H9 (cell line): Measurements from ENCODE around the gene MRPS27. TPM values are rescaled to one million over a fixed set of nuclear protein-coding genes. Genes with fewer than 3 reads are reported as not detected.

Source experiments
- DNase-seq: peaks from one replicate; pipeline ENCODE4 v3.0.0-alpha.2; 2017
- H2AFZ ChIP-seq: one replicate; pipeline ENCODE4 v1.6.1; 2013; ENCODE audit warnings: mild to moderate bottlenecking, low read length, control low read depth, moderate library complexity
- H2AK5ac ChIP-seq: 2 replicates; pipeline ENCODE4 v1.6.1; 2013; ENCODE audit warnings: low read length, control low read depth, mixed read lengths; ENCODE audit not compliant: insufficient read length
- H2BK120ac ChIP-seq: one replicate; pipeline ENCODE4 v1.6.1; 2013; ENCODE audit warnings: low read depth, mild to moderate bottlenecking, low read length, control low read depth, inconsistent platforms; ENCODE audit not compliant: poor library complexity, severe bottlenecking
- H2BK12ac ChIP-seq: 2 replicates; pipeline ENCODE4 v1.6.1; 2013; ENCODE audit warnings: low read length, control low read depth, mixed read lengths, low read depth; ENCODE audit not compliant: insufficient read length
- H2BK15ac ChIP-seq: 2 replicates; pipeline ENCODE4 v1.6.1; 2013; ENCODE audit warnings: low read depth, low read length, control low read depth
- H2BK20ac ChIP-seq: one replicate; pipeline ENCODE4 v1.6.1; 2013; ENCODE audit warnings: low read depth, mild to moderate bottlenecking, low read length, control low read depth, inconsistent platforms; ENCODE audit not compliant: poor library complexity, severe bottlenecking
- H2BK5ac ChIP-seq: 2 replicates; pipeline ENCODE4 v1.6.1; 2013; ENCODE audit warnings: low read length, control low read depth, mixed read lengths; ENCODE audit not compliant: insufficient read length
- H3K14ac ChIP-seq: 2 replicates; pipeline ENCODE4 v1.6.1; 2013; ENCODE audit warnings: low read length, control low read depth; ENCODE audit not compliant: insufficient read depth
- H3K18ac ChIP-seq: 2 replicates; pipeline ENCODE4 v1.6.1; 2013; ENCODE audit warnings: low read depth, mild to moderate bottlenecking, mixed read lengths, low read length, control low read depth; ENCODE audit not compliant: insufficient read length
- H3K23ac ChIP-seq: 2 replicates; pipeline ENCODE4 v1.6.1; 2013; ENCODE audit warnings: low read length, control low read depth, mixed read lengths, low read depth; ENCODE audit not compliant: insufficient read length
- H3K23me2 ChIP-seq: 2 replicates; pipeline ENCODE4 v1.6.1; 2013; ENCODE audit warnings: low read depth, mild to moderate bottlenecking, mixed read lengths, low read length, control low read depth; ENCODE audit not compliant: insufficient read length, poor library complexity, severe bottlenecking
- H3K27ac ChIP-seq: 2 replicates; pipeline ENCODE4 v1.5.1; 2013; ENCODE audit warnings: low read length, control low read depth, mixed read lengths, low read depth; ENCODE audit not compliant: insufficient read length
- H3K27me3 ChIP-seq: 2 replicates; pipeline ENCODE4 v1.6.1; 2013; ENCODE audit warnings: low read length, control low read depth, inconsistent platforms; ENCODE audit not compliant: insufficient read depth
- H3K4ac ChIP-seq: 2 replicates; pipeline ENCODE4 v1.6.1; 2013; ENCODE audit warnings: low read depth, mild to moderate bottlenecking, control low read depth, inconsistent platforms, low read length, moderate library complexity
- H3K4me1 ChIP-seq: 2 replicates; pipeline ENCODE4 v1.6.1; 2013; ENCODE audit warnings: low read length, control low read depth, inconsistent platforms; ENCODE audit not compliant: insufficient read depth
- H3K4me2 ChIP-seq: 2 replicates; pipeline ENCODE4 v1.6.1; 2013; ENCODE audit warnings: low read length, control low read depth, mixed read lengths; ENCODE audit not compliant: insufficient read length, insufficient read depth
- H3K56ac ChIP-seq: 2 replicates; pipeline ENCODE4 v1.6.1; 2013; ENCODE audit warnings: low read depth, mild to moderate bottlenecking, mixed read lengths, low read length, control low read depth; ENCODE audit not compliant: insufficient read length
- H3K79me1 ChIP-seq: 2 replicates; pipeline ENCODE4 v1.6.1; 2013; ENCODE audit warnings: low read depth, mild to moderate bottlenecking, moderate library complexity, low read length, control low read depth, inconsistent platforms; ENCODE audit not compliant: insufficient read depth, poor library complexity, severe bottlenecking
- H3K79me2 ChIP-seq: 2 replicates; pipeline ENCODE4 v1.6.1; 2013; ENCODE audit warnings: low read length, control low read depth, inconsistent platforms; ENCODE audit not compliant: insufficient read depth
- H3K9ac ChIP-seq: 2 replicates; pipeline ENCODE4 v1.6.1; 2013; ENCODE audit warnings: low read length, control low read depth, mixed read lengths; ENCODE audit not compliant: insufficient read length; ENCODE audit errors: extremely low read depth
- H3K9me3 ChIP-seq: one replicate; pipeline ENCODE4 v1.6.1; 2013; ENCODE audit warnings: low read depth, low read length, inconsistent platforms; ENCODE audit not compliant: control insufficient read depth
- H3T11ph ChIP-seq: one replicate; pipeline ENCODE4 v1.6.1; 2013; ENCODE audit warnings: mild to moderate bottlenecking, low read length, control low read depth, inconsistent platforms
- H4K20me1 ChIP-seq: one replicate; pipeline ENCODE4 v1.6.1; 2013; ENCODE audit not compliant: control insufficient read depth, insufficient read length, insufficient read depth
- H4K5ac ChIP-seq: 2 replicates; pipeline ENCODE4 v1.6.1; 2013; ENCODE audit warnings: low read depth, mild to moderate bottlenecking, mixed read lengths, low read length, control low read depth; ENCODE audit not compliant: insufficient read length
- H4K8ac ChIP-seq: replicated peaks from 2 replicates; pipeline ENCODE4 v1.6.1; 2013; ENCODE audit warnings: low read length, control low read depth, mixed read lengths, low read depth; ENCODE audit not compliant: insufficient read length
- H4K91ac ChIP-seq: 2 replicates; pipeline ENCODE4 v1.6.1; 2013; ENCODE audit warnings: low read depth, mild to moderate bottlenecking, moderate library complexity, mixed read lengths, low read length, control low read depth; ENCODE audit not compliant: insufficient read length
- H3K27ac Mint-ChIP-seq, 3 experiments: 2 replicates in 2 of 3; 3 replicates in 1 of 3; pipeline ENCODE4 v1.8.0; 2020 to 2021; ENCODE audit warnings: mixed read lengths in 3 of 3, mild to moderate bottlenecking in 1 of 3, moderate library complexity in 1 of 3
- H3K27me3 Mint-ChIP-seq: 2 replicates; pipeline ENCODE4 v1.8.0; 2021; ENCODE audit warnings: low read depth, mild to moderate bottlenecking, moderate library complexity, mixed read lengths
- H3K36me3 Mint-ChIP-seq, 3 experiments: 2 replicates in 2 of 3; 3 replicates in 1 of 3; pipeline ENCODE4 v1.8.0; 2020 to 2021; ENCODE audit warnings: low read depth in 3 of 3, mixed read lengths in 3 of 3; ENCODE audit not compliant: insufficient read depth in 1 of 3
- H3K4me1 Mint-ChIP-seq, 2 experiments: 2 replicates each; pipeline ENCODE4 v1.8.0; 2020; ENCODE audit warnings: mixed read lengths in 2 of 2
- H3K4me3 Mint-ChIP-seq, 2 experiments: 2 replicates in 1 of 2; 3 replicates in 1 of 2; pipeline ENCODE4 v1.8.0; 2020 to 2021; ENCODE audit warnings: mild to moderate bottlenecking in 2 of 2, mixed read lengths in 2 of 2, moderate library complexity in 1 of 2
- H3K9me3 Mint-ChIP-seq, 2 experiments: 2 replicates in 1 of 2; 3 replicates in 1 of 2; pipeline ENCODE4 v1.8.0; 2020; ENCODE audit warnings: mild to moderate bottlenecking in 2 of 2, mixed read lengths in 2 of 2, moderate library complexity in 1 of 2
- CTCF ChIP-seq: fragments of 200-600 bp; sonication (generic); conservative IDR thresholded peaks from 3 replicates; pipeline ENCODE4 v1.8.0; 2021; ENCODE audit warnings: antibody characterized with exemption, mild to moderate bottlenecking
- WGBS: extraction: QIAGEN DNeasy Blood & Tissue Kit; methylation state at CpG from one replicate; pipeline ENCODE4 v1.1.7; 2013; ENCODE audit warnings: missing lambda C conversion rate, low lambda C conversion rate, mixed read lengths; ENCODE audit not compliant: insufficient read length; ENCODE audit errors: extremely low coverage; 5-methylcytosine and 5-hydroxymethylcytosine counted together
- total RNA-seq: library from RNA; stranded (reverse); gene quantifications from 2 replicates; pipeline ENCODE4 v1.2.1, GENCODE V29; 2021

MRPS27 gene
- total RNA-seq, 1 experiment from 2014 or later, result 83.3 TPM

- Histone ChIP-seq H2BK20ac (no peak overlapping the region), H2BK12ac (no peak overlapping the region), H3K23me2 (no peaks in the 10 kb centered on the region), H3K4me1 (no peaks in the 10 kb centered on the region; the same call in 1 of the 2 replicates), H2AFZ (no peak overlapping the region), H3K27me3 (no peaks in the 10 kb centered on the region), H2AK5ac (no peak overlapping the region), H3K27ac (no peak overlapping the region), H3K18ac (no peak overlapping the region), H4K20me1 (no peaks in the 10 kb centered on the region), H3K4ac (no peak overlapping the region), H3K9me3 (no peaks in the 10 kb centered on the region), H2BK120ac (no peak overlapping the region), H3K4me2 (no peak overlapping the region), H4K91ac (no peak overlapping the region), H4K8ac (no peak overlapping the region), H4K5ac (no peak overlapping the region), H3K9ac (no peak overlapping the region), H2BK5ac (no peak overlapping the region), H2BK15ac (no peak overlapping the region), H3K14ac (no peak overlapping the region), H3K79me2 (no peaks in the 10 kb centered on the region), H3K79me1 (no peaks in the 10 kb centered on the region), H3K56ac (no peak overlapping the region), H3K23ac (no peak overlapping the region), H3T11ph (no peak overlapping the region)
- Mint-ChIP-seq H3K4me1 (peaks cover 14 to 20% of the 10 kb centered on the region in 2 experiments), H3K4me3 (no peak overlapping the region), H3K36me3 (peaks cover 12 to 31% (median 13%) of the 10 kb centered on the region in 3 experiments), H3K9me3 (peaks cover 0 to 2% of the 10 kb centered on the region in 2 experiments; a peak in 2 of 5 replicates), H3K27me3 (no peaks in the 10 kb centered on the region), H3K27ac (peak overlapping the region in 2 of 3 experiments; percentile 26 to 33; a peak in 3 of 7 replicates)
- TF ChIP-seq CTCF, result no peak
- WGBS, result no CpG with 5 or more reads among the region's 4 CpGs
- no peak for DNase-seq
Measured at GRCh38 chr5:72272398-72272797, 47.6 kb downstream of the MRPS27 start.
